ENCODE measurements around the gene AVEN. TPM values are rescaled to one million over a fixed set of nuclear protein-coding genes. Genes with fewer than 3 reads are reported as not detected.

The AVEN gene
- total RNA-seq, 2 donors from 2014 or later: 7.0 to 8.9 TPM

- no peak overlapping the region for H3K27ac Mint-ChIP-seq
- DNase-seq: no peak
Measured at GRCh38 chr15:33912326-33912725, 126.7 kb downstream of the AVEN start.

GRCh38 chr15:33910741-33911140, 128.3 kb downstream of the AVEN start:
- H3K36me3 Mint-ChIP-seq (ENCODE audit: low read depth): no peaks in the 10 kb centered on the region
- no peak overlapping the region for H3K27ac Mint-ChIP-seq
- ATAC-seq: no peak
- H3K27me3 Mint-ChIP-seq: no peaks in the 10 kb centered on the region
- no peak overlapping the region for H3K4me3 Mint-ChIP-seq
- H3K9me3 ChIP-seq (ENCODE audit: control insufficient read depth, low read length, poor library complexity, severe bottlenecking): no peaks in the 10 kb centered on the region
- DNase-seq: no peak
- peaks cover 9% of the 10 kb centered on the region for H3K4me1 Mint-ChIP-seq

More at GRCh38 chr15:33912326-33912725, 126.7 kb downstream of the AVEN start:
- H3K4me3 Mint-ChIP-seq: no peak overlapping the region
- peaks cover 12% of the 10 kb centered on the region for H3K4me1 Mint-ChIP-seq
- H3K9me3 ChIP-seq (ENCODE audit: control insufficient read depth, low read length, poor library complexity, severe bottlenecking): no peaks in the 10 kb centered on the region
- ATAC-seq: no peak
- H3K27me3 Mint-ChIP-seq: no peaks in the 10 kb centered on the region
- H3K36me3 Mint-ChIP-seq (ENCODE audit: low read depth): no peaks in the 10 kb centered on the region

- Mint-ChIP-seq H3K27ac (no peak overlapping the region), H3K27me3 (no peaks in the 10 kb centered on the region), H3K4me1 (peaks cover 3% of the 10 kb centered on the region), H3K36me3 (ENCODE audit: low read depth) (no peaks in the 10 kb centered on the region), H3K4me3 (no peak overlapping the region)
- no peaks in the 10 kb centered on the region for H3K9me3 ChIP-seq (ENCODE audit: control insufficient read depth, low read length, poor library complexity, severe bottlenecking)
- DNase-seq (no peak), ATAC-seq (no peak)
Measured at GRCh38 chr15:33908406-33908805, 130.6 kb downstream of the AVEN start.

- ATAC-seq: no peak
- no peak for DNase-seq
- no peaks in the 10 kb centered on the region for H3K27me3 Mint-ChIP-seq
- no peaks in the 10 kb centered on the region for H3K36me3 Mint-ChIP-seq (ENCODE audit: low read depth)
- H3K27ac Mint-ChIP-seq: no peak overlapping the region
- peaks cover 3% of the 10 kb centered on the region for H3K4me1 Mint-ChIP-seq
- no peak overlapping the region for H3K4me3 Mint-ChIP-seq
- H3K9me3 ChIP-seq (ENCODE audit: control insufficient read depth, low read length, poor library complexity, severe bottlenecking): no peaks in the 10 kb centered on the region
Measured at GRCh38 chr15:33907326-33907725, 131.7 kb downstream of the AVEN start.

GRCh38 chr15:33903661-33904060, 135.3 kb downstream of the AVEN start:
- Mint-ChIP-seq H3K27ac (no peak overlapping the region), H3K36me3 (ENCODE audit: low read depth) (peaks cover 4% of the 10 kb centered on the region), H3K4me1 (peaks cover 3% of the 10 kb centered on the region), H3K4me3 (no peak overlapping the region), H3K27me3 (no peaks in the 10 kb centered on the region)
- DNase-seq: no peak
- no peak for ATAC-seq
- H3K9me3 ChIP-seq (ENCODE audit: control insufficient read depth, low read length, poor library complexity, severe bottlenecking): no peaks in the 10 kb centered on the region

- Mint-ChIP-seq H3K27ac (no peak overlapping the region), H3K4me1 (peaks cover 5% of the 10 kb centered on the region), H3K4me3 (no peak overlapping the region), H3K36me3 (ENCODE audit: low read depth) (peaks cover 6% of the 10 kb centered on the region), H3K27me3 (no peaks in the 10 kb centered on the region)
- no peak for ATAC-seq
- DNase-seq: no peak
- no peaks in the 10 kb centered on the region for H3K9me3 ChIP-seq (ENCODE audit: control insufficient read depth, low read length, poor library complexity, severe bottlenecking)
Measured at GRCh38 chr15:33902043-33902442, 137.0 kb downstream of the AVEN start.

GRCh38 chr15:33894193-33894592, 144.8 kb downstream of the AVEN start:
- H3K36me3 Mint-ChIP-seq (ENCODE audit: low read depth): peaks cover 3% of the 10 kb centered on the region
- no peak overlapping the region for H3K27ac Mint-ChIP-seq
- DNase-seq (no peak), ATAC-seq (no peak)
- no peak overlapping the region for H3K4me3 Mint-ChIP-seq
- no peaks in the 10 kb centered on the region for H3K9me3 ChIP-seq (ENCODE audit: control insufficient read depth, low read length, poor library complexity, severe bottlenecking)
- no peaks in the 10 kb centered on the region for H3K27me3 Mint-ChIP-seq
- H3K4me1 Mint-ChIP-seq: peaks cover 9% of the 10 kb centered on the region

- Mint-ChIP-seq H3K4me3 (no peak overlapping the region), H3K36me3 (ENCODE audit: low read depth) (no peaks in the 10 kb centered on the region), H3K27me3 (no peaks in the 10 kb centered on the region), H3K4me1 (no peaks in the 10 kb centered on the region), H3K27ac (no peak overlapping the region)
- no peak for ATAC-seq
- H3K9me3 ChIP-seq (ENCODE audit: control insufficient read depth, low read length, poor library complexity, severe bottlenecking): no peaks in the 10 kb centered on the region
- no peak for DNase-seq
Measured at GRCh38 chr15:33888176-33888575, 150.8 kb downstream of the AVEN start.

- DNase-seq (no peak), ATAC-seq (no peak)
- no peak overlapping the region for H3K27ac Mint-ChIP-seq
- no peaks in the 10 kb centered on the region for H3K36me3 Mint-ChIP-seq (ENCODE audit: low read depth)
- no peaks in the 10 kb centered on the region for H3K9me3 ChIP-seq (ENCODE audit: control insufficient read depth, low read length, poor library complexity, severe bottlenecking)
- no peaks in the 10 kb centered on the region for H3K27me3 Mint-ChIP-seq
- peaks cover 4% of the 10 kb centered on the region for H3K4me1 Mint-ChIP-seq
- H3K4me3 Mint-ChIP-seq: no peak overlapping the region
Measured at GRCh38 chr15:33882921-33883320, 156.1 kb downstream of the AVEN start.

- peaks cover 6% of the 10 kb centered on the region for H3K36me3 Mint-ChIP-seq (ENCODE audit: low read depth)
Measured at GRCh38 chr15:33874156-33874555, 164.8 kb downstream of the AVEN start.

GRCh38 chr15:33872416-33873106, 166.4 kb downstream of the AVEN start:
- H3K36me3 Mint-ChIP-seq (ENCODE audit: low read depth): peaks cover 6% of the 10 kb centered on the region
- DNase-seq (no peak), ATAC-seq (no peak)
- no peaks in the 10 kb centered on the region for H3K9me3 ChIP-seq (ENCODE audit: control insufficient read depth, low read length, poor library complexity, severe bottlenecking)
- no peaks in the 10 kb centered on the region for H3K27me3 Mint-ChIP-seq
- H3K4me1 Mint-ChIP-seq: peaks cover 12% of the 10 kb centered on the region
- no peak overlapping the region for H3K27ac Mint-ChIP-seq
- no peak overlapping the region for H3K4me3 Mint-ChIP-seq

More at GRCh38 chr15:33874156-33874555, 164.8 kb downstream of the AVEN start:
- ATAC-seq (no peak), DNase-seq (no peak)
- Mint-ChIP-seq H3K4me3 (no peak overlapping the region), H3K4me1 (peaks cover 12% of the 10 kb centered on the region), H3K27ac (no peak overlapping the region), H3K27me3 (no peaks in the 10 kb centered on the region)
- no peaks in the 10 kb centered on the region for H3K9me3 ChIP-seq (ENCODE audit: control insufficient read depth, low read length, poor library complexity, severe bottlenecking)

- Mint-ChIP-seq H3K4me3 (no peak overlapping the region), H3K27ac (no peak overlapping the region), H3K36me3 (ENCODE audit: low read depth) (peaks cover 6% of the 10 kb centered on the region), H3K4me1 (peaks cover 12% of the 10 kb centered on the region), H3K27me3 (no peaks in the 10 kb centered on the region)
- no peak for ATAC-seq
- H3K9me3 ChIP-seq (ENCODE audit: control insufficient read depth, low read length, poor library complexity, severe bottlenecking): no peaks in the 10 kb centered on the region
- DNase-seq: no peak
Measured at GRCh38 chr15:33871980-33872379, 167.0 kb downstream of the AVEN start.

GRCh38 chr15:33866101-33866737, 172.8 kb downstream of the AVEN start:
- peaks cover 9% of the 10 kb centered on the region for H3K36me3 Mint-ChIP-seq (ENCODE audit: low read depth)

GRCh38 chr15:33865416-33865815, 173.6 kb downstream of the AVEN start:
- no peak overlapping the region for H3K4me3 Mint-ChIP-seq
- H3K27me3 Mint-ChIP-seq: no peaks in the 10 kb centered on the region
- H3K4me1 Mint-ChIP-seq: peaks cover 10% of the 10 kb centered on the region
- DNase-seq (no peak), ATAC-seq (no peak)
- H3K27ac Mint-ChIP-seq: no peak overlapping the region
- no peaks in the 10 kb centered on the region for H3K9me3 ChIP-seq (ENCODE audit: control insufficient read depth, low read length, poor library complexity, severe bottlenecking)
- H3K36me3 Mint-ChIP-seq (ENCODE audit: low read depth): peaks cover 9% of the 10 kb centered on the region

More at GRCh38 chr15:33866101-33866737, 172.8 kb downstream of the AVEN start:
- Mint-ChIP-seq H3K27ac (no peak overlapping the region), H3K27me3 (no peaks in the 10 kb centered on the region), H3K4me3 (no peak overlapping the region), H3K4me1 (peaks cover 10% of the 10 kb centered on the region)
- H3K9me3 ChIP-seq (ENCODE audit: control insufficient read depth, low read length, poor library complexity, severe bottlenecking): no peaks in the 10 kb centered on the region
- DNase-seq (no peak), ATAC-seq (no peak)
